GM19468 (cell line): ENCODE measurements around the gene AKAP9.
A peak's percentile ranks its signal among the peaks of the same experiment; 100 is the strongest.
"Not testable (repeated sequence)": the region's sequence is repeated elsewhere in the genome, so short reads cannot be mapped to it uniquely, and the experiment has no call there.

ENCODE experiments used
- ATAC-seq: cut with Tn5 transposase; IDR thresholded peaks from one replicate; pipeline ENCODE4 v1.9.1; 2021; ENCODE audit warnings: mild to moderate bottlenecking, moderate library complexity, moderate number of reproducible peaks; ENCODE audit not compliant: unreplicated experiment; ENCODE audit errors: extremely low read depth

Gene AKAP9

DNA sequence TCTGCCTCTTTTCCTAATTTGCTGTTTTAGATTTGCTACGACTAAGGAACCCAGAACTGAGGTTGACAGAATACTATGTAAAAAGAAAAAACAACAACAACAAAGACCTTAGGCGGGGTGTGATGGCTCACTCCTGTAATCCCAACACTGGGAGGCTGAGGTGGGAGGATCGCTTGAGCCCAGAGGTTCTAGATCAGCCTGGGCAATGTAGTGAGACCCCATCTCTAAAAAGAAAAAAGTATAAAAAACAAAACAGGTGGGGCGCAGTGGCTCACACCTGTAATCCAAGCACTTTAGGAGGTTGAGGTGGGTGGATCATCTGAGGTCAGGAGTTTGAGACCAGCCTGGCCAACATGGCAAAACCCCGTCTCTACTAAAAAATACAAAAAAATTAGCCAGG is 4.3 kb downstream of the AKAP9 start:
- not testable (repeated sequence) for ATAC-seq

DNA sequence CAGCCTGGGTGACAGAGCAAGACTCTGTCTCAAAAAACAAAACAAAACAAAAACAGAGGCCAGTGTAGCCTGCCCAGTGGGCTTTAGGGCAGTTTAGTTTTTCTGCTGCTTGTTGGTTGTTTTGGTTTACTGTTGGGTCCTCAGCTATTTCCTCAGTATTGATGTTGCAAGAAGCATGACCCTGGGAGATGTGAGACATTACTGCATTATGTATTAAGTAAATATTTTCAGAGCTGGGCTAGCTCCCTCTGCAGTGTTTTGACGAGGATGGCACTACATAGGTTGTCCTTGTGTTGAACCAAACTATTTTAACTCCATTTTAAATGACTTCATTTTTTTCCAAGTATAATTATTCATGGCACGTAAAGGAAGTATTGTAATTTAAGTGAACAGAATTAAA is 4.8 kb downstream of the AKAP9 start:
- no peak for ATAC-seq

DNA sequence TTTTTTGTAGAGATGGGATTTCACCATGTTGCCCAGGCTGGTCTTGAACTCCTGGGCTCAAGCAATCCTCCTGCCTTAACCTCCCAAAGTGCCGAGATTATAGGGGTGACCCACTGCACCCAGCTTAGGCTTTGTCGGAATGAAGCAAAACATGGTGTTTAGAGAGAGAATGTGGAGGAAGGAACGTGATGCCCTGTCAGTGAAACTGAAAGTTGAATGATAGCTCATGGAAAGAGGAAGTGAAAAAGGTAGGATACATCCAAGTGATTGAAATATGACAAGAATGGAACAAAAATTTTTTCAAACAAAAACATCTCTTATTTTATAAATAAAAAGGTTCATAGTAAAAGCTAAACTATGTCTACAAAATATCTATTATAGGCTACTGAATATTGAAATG is 5.9 kb downstream of the AKAP9 start:
- no peak for ATAC-seq

DNA sequence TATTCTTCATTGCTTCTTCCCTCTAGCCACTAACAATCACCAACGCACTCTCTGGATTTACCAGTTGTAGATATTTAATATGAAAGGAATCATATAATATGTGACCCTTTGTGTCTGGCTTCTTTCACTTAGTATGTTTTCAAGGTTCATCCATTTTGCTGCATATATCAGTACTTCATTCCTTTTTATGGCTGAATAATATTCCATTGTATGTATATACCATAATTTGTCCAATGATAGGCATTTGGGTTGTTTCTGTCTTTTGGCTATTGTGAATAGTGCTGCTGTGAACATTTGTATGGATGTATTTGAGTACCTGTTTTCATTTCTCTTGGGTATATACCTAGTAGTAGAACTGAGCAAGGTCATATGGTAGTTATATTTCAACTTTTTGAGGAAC is 7.3 kb downstream of the AKAP9 start:
- ATAC-seq: no peak

DNA sequence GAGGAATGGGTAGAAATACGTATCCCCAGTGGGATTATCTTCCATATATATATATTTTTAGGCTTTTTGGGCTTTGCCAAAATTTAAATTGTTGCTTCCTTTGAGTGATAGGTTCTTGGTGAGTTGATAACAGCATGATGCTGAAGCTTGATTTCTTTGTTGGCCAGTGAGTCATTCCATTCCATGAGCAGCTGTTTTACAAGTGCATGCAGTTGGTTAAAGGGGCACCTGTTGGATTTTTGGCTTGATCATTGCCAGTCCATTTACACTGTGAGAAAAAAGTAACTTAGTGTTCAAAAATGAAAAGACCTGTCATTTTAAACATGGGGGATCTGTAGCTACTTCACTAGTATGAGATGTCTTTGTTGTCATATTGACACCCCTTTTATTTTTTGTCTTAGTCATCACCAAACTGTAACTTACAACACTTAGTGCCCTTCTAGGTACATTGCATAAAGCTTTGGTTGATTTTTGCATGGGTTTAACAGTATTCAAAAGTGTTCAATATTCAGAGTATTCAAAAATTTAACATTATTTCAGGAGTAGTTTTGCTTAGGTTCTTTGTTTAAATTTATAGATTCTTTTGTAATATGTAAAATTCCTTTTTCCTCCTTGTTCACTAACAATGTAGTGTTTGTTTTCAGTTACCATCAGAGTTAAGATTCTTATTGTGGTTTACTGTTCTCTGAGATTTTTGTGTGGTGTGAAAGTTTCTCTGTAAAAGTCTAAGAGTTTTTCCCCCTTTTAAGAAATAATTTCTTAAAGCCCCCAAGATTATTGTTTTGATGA is 8.8 kb downstream of the AKAP9 start:
- peak; percentile 54 for ATAC-seq

DNA sequence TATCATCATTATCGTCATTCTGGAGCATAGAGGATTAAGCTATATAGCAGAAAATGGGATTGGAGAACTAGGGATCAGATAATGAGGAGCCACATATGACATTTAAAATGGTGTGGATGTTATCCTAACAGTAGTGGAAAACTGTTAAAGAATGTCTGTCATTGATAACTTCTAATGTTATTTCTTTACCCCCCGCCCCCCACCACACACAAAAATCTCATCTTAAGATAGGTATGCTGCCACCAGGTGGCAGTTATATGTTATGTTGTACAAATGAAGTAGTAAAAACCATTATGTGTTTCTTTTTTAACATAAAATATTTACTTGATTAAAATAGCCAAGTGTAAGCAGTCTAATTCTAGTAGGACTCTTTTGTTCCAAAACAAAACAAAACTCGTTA is 13.0 kb downstream of the AKAP9 start:
- no peak for ATAC-seq

DNA sequence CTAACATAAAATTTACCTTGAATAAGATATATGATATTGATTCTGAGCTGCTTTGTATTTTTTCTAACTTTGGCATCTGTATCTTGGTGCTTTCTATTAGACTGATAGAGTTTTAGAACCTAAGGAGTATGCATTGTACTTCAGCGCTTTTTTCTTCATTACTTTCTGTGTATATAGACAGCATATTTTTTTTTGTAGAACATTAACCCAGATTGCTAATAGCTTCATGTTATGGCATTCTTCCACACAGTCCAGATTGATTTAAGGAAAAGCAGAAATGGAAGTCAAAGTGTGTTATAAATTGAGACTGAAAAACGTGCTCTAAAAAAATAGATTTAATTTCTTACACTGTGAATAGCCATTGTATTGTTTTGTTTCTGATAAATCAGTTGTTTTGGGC is 15.8 kb downstream of the AKAP9 start:
- ATAC-seq: not testable (repeated sequence)

DNA sequence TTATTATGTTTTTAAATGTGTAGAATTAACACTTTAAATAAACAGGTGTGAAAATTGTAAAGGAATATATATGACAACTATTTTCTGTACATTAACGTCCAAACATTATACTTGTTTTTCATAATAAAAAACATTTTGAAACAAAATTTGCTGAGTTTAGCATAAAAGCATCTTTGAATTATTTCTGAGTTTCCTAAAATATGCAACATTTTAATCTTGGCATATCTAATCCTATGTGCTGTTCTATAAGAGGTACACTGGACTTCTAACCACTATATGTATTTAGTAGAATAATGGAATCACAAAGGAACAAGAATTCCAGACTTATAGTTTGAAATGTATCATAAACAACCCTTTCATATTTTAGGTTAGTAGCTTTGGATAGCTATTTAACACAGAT is 16.6 kb downstream of the AKAP9 start:
- ATAC-seq: no peak

DNA sequence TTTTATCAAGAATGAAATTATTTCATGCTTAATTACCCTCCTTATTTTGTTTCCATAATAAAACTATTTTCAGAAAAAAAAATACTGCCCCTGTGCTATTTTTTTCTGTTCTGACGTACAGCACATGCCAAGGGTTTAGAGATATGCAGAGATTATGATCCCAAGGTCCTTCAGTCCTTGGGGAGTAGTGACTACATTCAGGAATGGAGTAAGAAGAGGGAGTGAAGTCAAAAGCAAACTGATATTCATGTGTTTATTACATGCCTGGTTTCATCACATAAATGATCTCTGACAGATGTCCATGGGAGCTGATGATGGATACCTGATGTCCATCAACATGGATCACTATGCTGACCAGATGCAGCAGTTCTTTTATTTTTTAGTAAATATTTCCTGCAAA is 17.2 kb downstream of the AKAP9 start:
- no peak for ATAC-seq

DNA sequence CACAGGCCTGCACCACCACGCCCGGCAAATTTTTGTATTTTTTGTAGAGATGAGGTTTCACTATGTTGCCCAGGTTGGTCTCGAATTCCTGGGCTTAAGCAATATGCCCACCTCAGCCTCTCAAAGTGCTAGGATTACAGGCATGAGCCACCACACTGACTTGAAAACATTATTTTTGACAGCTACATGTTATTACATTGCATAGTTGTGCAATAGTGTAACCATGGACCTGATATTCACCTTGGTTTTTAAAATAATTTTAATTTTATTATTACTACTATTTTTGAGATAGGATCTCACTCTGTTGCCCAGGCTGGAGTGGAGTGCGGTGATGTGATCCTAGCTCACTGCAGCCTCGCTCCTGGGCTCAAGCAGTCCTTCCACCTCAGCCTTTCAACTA is 18.4 kb downstream of the AKAP9 start:
- ATAC-seq: no peak

DNA sequence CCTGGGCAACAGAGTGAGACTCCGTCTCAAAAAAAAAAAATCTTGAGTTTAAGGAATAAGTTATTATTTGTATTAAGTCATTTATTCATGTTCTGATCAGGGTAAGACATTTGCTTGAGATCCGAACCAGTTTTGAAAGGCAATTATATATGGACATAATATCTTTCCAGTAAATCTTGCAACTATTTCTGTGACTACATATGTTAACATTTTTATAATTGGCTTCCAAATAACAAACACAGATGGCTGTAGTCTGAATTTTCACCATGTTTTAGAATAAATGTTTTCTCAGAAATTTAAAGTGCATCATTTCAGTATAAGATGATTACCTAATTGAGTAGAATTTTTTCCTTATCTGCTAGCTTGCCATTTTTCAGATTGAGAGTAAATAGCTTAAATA is 21.2 kb downstream of the AKAP9 start:
- ATAC-seq: no peak

DNA sequence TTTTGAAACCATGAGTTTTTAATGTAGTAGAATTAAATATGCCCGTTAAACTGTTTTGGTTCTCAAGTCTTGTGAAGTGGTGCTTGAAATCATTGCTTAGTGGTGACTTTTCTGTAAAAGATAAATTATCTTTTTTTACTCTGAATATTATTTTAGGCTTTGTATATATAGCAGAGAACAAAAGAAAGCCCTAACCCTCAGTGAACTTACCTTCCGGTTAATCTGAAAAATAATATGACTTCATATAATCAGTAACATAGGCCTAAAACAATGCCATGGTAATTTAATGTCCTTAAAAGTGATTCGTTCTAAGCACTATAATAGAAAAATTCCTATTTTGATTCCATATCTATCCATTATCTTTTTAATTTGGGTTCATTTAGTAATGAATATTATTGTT is 21.8 kb downstream of the AKAP9 start:
- no peak for ATAC-seq

DNA sequence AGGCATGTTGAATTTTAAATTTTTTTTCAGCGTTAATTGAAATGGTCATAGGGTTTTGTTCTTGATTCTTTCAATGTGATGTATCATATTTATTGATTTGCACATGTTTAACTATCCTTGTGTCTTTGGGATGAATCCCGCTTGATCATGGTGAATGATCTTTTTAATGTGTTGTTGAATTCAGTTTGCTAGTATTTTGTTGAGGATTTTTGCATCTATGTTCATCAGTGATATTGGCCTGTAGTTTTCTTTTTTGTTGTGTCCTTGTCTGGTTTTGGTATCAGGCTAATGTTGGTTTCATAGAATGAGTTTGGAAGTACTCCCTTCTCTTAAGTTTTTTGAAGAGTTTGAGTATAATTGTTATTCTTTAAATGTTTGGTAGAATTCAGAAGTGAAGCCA is 26.9 kb downstream of the AKAP9 start:
- not testable (repeated sequence) for ATAC-seq

DNA sequence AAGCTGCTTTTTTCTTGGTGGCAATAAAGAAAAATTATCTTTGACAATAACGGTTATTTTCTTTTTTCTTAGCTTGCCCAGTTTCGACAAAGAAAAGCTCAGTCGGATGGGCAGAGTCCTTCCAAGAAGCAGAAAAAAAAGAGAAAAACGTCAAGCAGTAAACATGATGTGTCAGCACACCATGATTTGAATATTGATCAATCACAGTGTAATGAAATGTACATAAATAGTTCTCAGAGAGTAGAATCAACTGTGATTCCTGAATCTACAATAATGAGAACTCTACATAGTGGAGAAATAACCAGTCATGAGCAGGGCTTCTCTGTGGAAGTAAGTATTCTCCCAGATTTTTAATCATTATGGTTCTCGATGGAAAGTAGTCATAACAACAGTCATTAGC is 33.0 kb downstream of the AKAP9 start:
- no peak for ATAC-seq

DNA sequence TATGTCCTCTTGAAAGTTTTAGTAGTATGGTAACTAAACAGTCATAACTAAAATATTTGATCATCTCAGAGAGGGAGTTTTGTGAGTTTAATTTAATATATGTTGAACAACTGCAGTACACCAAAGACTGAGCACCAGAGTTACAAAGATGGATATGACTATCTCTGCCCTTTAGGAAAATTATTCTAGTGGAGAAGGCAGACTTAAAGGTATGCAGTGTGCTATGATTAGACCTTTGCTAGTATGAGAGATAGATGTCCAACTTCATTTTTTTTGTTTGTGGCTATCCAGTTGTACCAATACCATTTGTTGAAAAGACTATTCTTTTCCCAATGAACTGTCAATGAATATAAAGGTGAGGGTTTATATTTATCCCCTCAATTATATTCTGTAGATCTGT is 33.4 kb downstream of the AKAP9 start:
- ATAC-seq: no peak

DNA sequence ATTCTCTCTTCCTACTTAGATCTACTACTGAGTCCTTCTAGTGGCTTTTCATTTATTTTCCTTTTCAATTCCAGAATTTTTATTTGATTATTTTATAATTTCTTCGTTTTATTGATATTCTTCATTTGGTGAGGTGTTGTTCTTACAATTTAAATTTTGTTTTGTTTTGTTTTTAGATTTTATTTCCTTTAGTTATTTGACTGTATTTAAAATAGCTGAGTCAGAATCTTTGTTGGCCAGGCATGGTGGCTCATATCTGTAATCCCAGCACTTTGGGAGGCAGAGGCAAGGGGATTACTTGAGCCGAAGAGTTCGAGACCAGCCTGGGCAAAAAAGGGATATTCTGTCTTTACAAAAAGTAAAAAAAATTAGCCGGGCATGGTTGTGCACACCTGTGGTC is 36.1 kb downstream of the AKAP9 start:
- no peak for ATAC-seq

DNA sequence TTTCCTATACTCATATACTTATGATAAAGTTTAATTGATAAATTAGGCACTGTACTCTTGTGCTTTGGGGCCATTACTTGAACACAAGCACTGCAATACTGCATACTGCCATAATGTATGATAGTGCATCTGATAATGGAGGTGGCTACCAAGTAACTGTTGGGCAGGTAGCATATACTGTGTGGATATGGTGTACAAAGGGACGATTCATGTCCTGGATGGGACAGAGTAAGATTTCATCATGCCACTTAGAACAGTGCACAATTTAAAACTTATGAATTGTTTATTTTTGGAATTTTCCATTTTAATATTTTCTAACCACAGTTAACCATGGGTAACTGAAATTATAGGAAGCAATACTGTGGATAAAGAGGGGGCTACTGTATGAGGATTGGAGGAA is 38.9 kb downstream of the AKAP9 start:
- ATAC-seq: no peak

DNA sequence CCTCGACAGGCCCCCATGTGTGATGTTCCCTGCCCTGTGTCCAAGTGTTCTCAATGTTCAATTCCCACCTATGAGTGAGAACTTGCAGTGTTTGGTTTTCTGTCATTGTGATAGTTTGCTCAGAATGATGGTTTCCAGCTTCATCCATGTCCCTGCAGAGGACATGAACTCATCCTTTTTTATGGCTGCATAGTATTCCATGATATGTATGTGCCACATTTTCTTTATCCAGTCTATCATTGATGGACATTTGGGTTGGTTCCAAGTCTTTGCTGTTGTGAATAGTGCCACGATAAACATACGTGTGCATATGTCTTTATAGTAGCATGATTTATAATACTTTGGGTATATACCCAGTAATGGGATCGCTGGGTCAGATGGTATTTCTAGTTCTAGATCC is 41.7 kb downstream of the AKAP9 start:
- not testable (repeated sequence) for ATAC-seq

DNA sequence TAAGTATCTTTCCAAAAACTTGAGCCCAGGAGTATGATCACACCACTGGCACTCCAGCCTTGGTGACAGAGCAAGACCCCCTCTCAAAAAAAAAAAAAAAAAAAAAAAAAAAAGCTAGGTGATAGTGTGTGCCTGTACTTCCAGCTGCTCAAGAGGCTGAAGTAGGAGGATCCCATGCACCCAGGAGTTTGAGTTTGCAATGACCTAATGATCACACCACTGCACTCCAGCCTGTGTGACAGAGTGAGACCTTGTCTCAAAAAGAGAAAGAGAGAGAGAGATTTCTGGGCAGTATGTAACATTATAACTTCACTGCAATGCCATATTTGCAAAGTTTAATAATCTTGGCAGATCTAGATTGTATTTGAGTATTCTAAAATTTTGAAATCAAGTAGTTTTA is 47.6 kb downstream of the AKAP9 start:
- no peak for ATAC-seq

DNA sequence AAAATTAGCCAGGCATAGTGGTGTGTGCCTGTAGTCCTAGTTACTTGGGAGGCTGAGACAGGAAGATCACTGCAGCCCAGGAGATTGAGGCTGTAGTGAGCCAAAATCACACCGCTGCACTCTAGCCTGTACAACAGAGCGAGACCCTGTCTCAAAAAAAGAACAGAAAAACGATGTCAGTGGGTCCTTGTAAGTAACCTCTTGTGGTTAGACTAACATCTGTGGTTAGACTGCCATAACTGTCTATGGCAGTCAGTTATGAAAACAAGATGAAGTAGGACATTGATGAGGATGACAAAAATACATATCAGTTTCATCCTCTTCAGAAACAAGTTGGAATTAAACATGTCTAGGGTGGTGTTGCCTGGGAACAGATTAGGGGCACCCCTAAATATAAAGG is 53.3 kb downstream of the AKAP9 start:
- ATAC-seq: no peak

DNA sequence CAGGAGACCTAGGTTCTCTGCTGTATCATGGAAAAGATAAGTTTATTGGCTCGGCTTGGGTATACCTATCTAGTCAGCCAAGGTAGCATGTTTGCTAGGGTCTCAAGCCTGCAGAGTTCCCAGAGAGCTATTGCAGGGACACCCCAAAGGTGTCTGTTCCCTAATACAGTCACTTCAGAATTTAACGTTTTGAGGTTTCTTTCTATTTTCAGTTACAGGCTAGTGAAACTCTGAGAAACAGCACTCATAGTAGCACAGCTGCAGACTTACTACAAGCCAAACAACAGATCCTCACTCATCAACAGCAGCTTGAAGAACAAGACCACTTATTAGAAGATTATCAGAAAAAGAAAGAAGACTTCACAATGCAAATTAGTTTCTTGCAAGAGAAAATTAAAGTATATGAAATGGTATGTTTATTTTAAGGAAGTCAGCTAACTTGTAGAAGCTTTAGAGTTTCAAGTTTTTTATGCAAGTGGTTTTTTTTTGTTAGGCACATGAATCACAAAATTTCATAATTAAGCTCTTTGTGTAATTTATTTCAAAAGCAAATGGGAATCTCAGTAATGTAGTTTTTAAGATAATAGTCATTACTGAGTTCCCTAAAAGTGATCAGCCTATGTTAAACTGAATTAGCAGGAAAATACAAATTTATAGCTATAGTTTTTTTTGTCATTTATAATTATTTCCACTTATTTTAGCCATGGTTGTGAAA is 54.9 kb downstream of the AKAP9 start:
- ATAC-seq: peak; percentile 81
